CD14-positive monocyte (primary cell): ENCODE results near the gene EIPR1. TPM values are rescaled to one million over a fixed set of nuclear protein-coding genes. Genes with fewer than 3 reads are reported as not detected.

Experiments
- DNase-seq, 3 donors: peaks; one replicate each; pipeline ENCODE4 v3.0.0-alpha.2; 2011 to 2022
- H2AFZ ChIP-seq: 2 replicates; pipeline ENCODE4 v1.6.0; 2012; ENCODE audit warnings: mild to moderate bottlenecking, low read depth, low read length, inconsistent platforms; ENCODE audit not compliant: insufficient read depth, poor library complexity, severe bottlenecking
- H3K27ac ChIP-seq, 2 donors: 1 replicate in 1 of 2; 2 replicates in 1 of 2; pipeline ENCODE4 v1.5.1; 2012 to 2013; ENCODE audit warnings: low read length in 2 of 2, control low read depth in 1 of 2, inconsistent platforms in 1 of 2, low read depth in 1 of 2, mild to moderate bottlenecking in 1 of 2
- H3K27me3 ChIP-seq, 2 donors: one replicate each; pipeline versions ENCODE4 v1.6.0 to v1.6.1; 2011 to 2013; ENCODE audit warnings: low read length in 2 of 2; ENCODE audit not compliant: control insufficient read depth in 2 of 2, insufficient read depth in 2 of 2
- H3K36me3 ChIP-seq, 2 donors: replicated peaks in 1 of 2; 1 replicate in 1 of 2; 2 replicates in 1 of 2; pipeline versions ENCODE4 v1.5.1 to v1.6.1; 2012 to 2013; ENCODE audit warnings: low read length in 2 of 2, control low read depth in 1 of 2, inconsistent platforms in 1 of 2, mild to moderate bottlenecking in 1 of 2; ENCODE audit not compliant: insufficient read depth in 2 of 2, control insufficient read depth in 1 of 2
- H3K4me1 ChIP-seq, 2 donors: 1 replicate in 1 of 2; 2 replicates in 1 of 2; pipeline versions ENCODE4 v1.5.1 to v1.6.1; 2012 to 2013; ENCODE audit warnings: low read length in 2 of 2, control low read depth in 1 of 2, inconsistent platforms in 1 of 2, mild to moderate bottlenecking in 1 of 2, moderate library complexity in 1 of 2; ENCODE audit not compliant: insufficient read depth in 2 of 2, control insufficient read depth in 1 of 2
- H3K4me2 ChIP-seq: replicated peaks from 2 replicates; pipeline ENCODE3; 2012; ENCODE audit warnings: low read length, moderate library complexity, mild to moderate bottlenecking; ENCODE audit not compliant: poor library complexity, severe bottlenecking; ENCODE audit errors: extremely low read depth
- H3K4me3 ChIP-seq, 3 experiments: fragments of 200-600 bp in 1 of 3; sonication (generic) in 1 of 3; replicated peaks in 1 of 3; 1 replicate in 2 of 3; 2 replicates in 1 of 3; pipeline ENCODE4 v1.5.1; 2011 to 2013; ENCODE audit warnings: low read length in 3 of 3, mild to moderate bottlenecking in 3 of 3, control low read depth in 2 of 3, low read depth in 2 of 3, inconsistent platforms in 1 of 3, moderate library complexity in 1 of 3
- H3K79me2 ChIP-seq: 2 replicates; pipeline ENCODE4 v1.6.0; 2012; ENCODE audit warnings: mild to moderate bottlenecking, control low read depth, inconsistent platforms, low read length, moderate library complexity; ENCODE audit not compliant: insufficient read depth
- H3K9ac ChIP-seq: 2 replicates; pipeline ENCODE4 v1.6.0; 2017; ENCODE audit warnings: low read length, mild to moderate bottlenecking; ENCODE audit not compliant: insufficient read depth, poor library complexity, severe bottlenecking
- H3K9me3 ChIP-seq, 2 donors: replicated peaks in 1 of 2; 1 replicate in 1 of 2; 2 replicates in 1 of 2; pipeline versions ENCODE4 v1.5.1 to v1.6.1; 2012 to 2013; ENCODE audit warnings: low read length in 2 of 2, control low read depth in 1 of 2; ENCODE audit not compliant: control insufficient read depth in 1 of 2, insufficient read depth in 1 of 2
- H4K20me1 ChIP-seq: 2 replicates; pipeline ENCODE4 v1.6.0; 2012; ENCODE audit warnings: mild to moderate bottlenecking, low read length, control low read depth, moderate library complexity; ENCODE audit not compliant: insufficient read depth
- H3K27ac Mint-ChIP-seq, 7 donors: one replicate each; pipeline ENCODE4 v1.8.0; 2020; ENCODE audit warnings: mild to moderate bottlenecking in 7 of 7, mixed read lengths in 7 of 7, moderate library complexity in 6 of 7, inconsistent platforms in 2 of 7
- H3K27me3 Mint-ChIP-seq, 3 donors: one replicate each; pipeline ENCODE4 v1.8.0; 2021 to 2022; ENCODE audit warnings: low read depth in 3 of 3, mild to moderate bottlenecking in 3 of 3, mixed read lengths in 3 of 3, moderate library complexity in 3 of 3, inconsistent platforms in 1 of 3
- H3K36me3 Mint-ChIP-seq, 2 donors: one replicate each; pipeline ENCODE4 v1.8.0; 2020; ENCODE audit warnings: mixed read lengths in 2 of 2, inconsistent platforms in 1 of 2, mild to moderate bottlenecking in 1 of 2
- H3K4me1 Mint-ChIP-seq: one replicate; pipeline ENCODE4 v1.8.0; 2020; ENCODE audit warnings: mild to moderate bottlenecking, mixed read lengths
- H3K4me3 Mint-ChIP-seq, 2 donors: one replicate each; pipeline ENCODE4 v1.8.0; 2020; ENCODE audit warnings: mild to moderate bottlenecking in 2 of 2, mixed read lengths in 2 of 2, moderate library complexity in 1 of 2
- H3K9me3 Mint-ChIP-seq, 7 donors: one replicate each; pipeline ENCODE4 v1.8.0; 2020 to 2022; ENCODE audit warnings: mixed read lengths in 7 of 7, mild to moderate bottlenecking in 6 of 7, moderate library complexity in 6 of 7, inconsistent platforms in 2 of 7
- CTCF ChIP-seq: fragments of 200-600 bp; IDR thresholded peaks from one replicate; pipeline ENCODE4 v1.8.0; 2022; ENCODE audit warnings: antibody characterized with exemption, mild to moderate bottlenecking
- WGBS: methylation state at CpG from one replicate; pipeline ENCODE4 v1.1.5; 2013; ENCODE audit warnings: missing lambda C conversion rate; ENCODE audit not compliant: insufficient coverage; 5-methylcytosine and 5-hydroxymethylcytosine counted together
- intact Hi-C, 2 donors: fragments of 100-400 bp; cut with micrococcal nuclease; formaldehyde crosslinking; loops; one replicate each; pipeline versions ENCODE4 v1.15.0 to v1.15.1; 2023
- polyA plus RNA-seq, 3 donors: library from polyadenylated mRNA; depleted of rRNA in 1 of 3; unstranded in 2 of 3; stranded (reverse) in 1 of 3; fragments of 300-500 nt in 2 of 3; fragments of >200 nt in 1 of 3; fragmentation: Illumina TruSeq in 2 of 3; gene quantifications; 1 replicate in 2 of 3; 2 replicates in 1 of 3; pipeline ENCODE4 v1.2.3, GENCODE V29; 2012 to 2021

Gene EIPR1
- polyA plus RNA-seq, 3 donors, result 19.0 to 22.4 (median 20.8) TPM

- Mint-ChIP-seq H3K9me3 (no peaks in the 10 kb centered on the region), H3K4me1 (peaks cover 12% of the 10 kb centered on the region), H3K27ac (no peak overlapping the region), H3K36me3 (peaks cover 9 to 10% of the 10 kb centered on the region in 2 donors), H3K27me3 (no peaks in the 10 kb centered on the region), H3K4me3 (no peak overlapping the region)
- Histone ChIP-seq H3K36me3 (no peaks in the 10 kb centered on the region), H3K27me3 (no peaks in the 10 kb centered on the region), H3K9ac (no peak overlapping the region), H4K20me1 (no peaks in the 10 kb centered on the region), H3K4me2 (no peak overlapping the region), H3K79me2 (no peaks in the 10 kb centered on the region), H3K27ac (no peak overlapping the region), H2AFZ (no peak overlapping the region), H3K9me3 (no peaks in the 10 kb centered on the region), H3K4me1 (peaks cover 10 to 13% of the 10 kb centered on the region in 2 donors), H3K4me3 (no peak overlapping the region)
- TF ChIP-seq CTCF, result no peak
- 100% methylated on average over 15 of the region's 16 CpGs for WGBS
- intact Hi-C loops, result no loop called here
- DNase-seq, result no peak
Measured at GRCh38 chr2:3263487-3263886, 114.1 kb downstream of the EIPR1 start.

GRCh38 chr2:3262437-3263388, 114.9 kb downstream of the EIPR1 start:
- no peak for TF ChIP-seq CTCF
- H4K20me1 ChIP-seq, result no peaks in the 10 kb centered on the region
- H3K4me2 ChIP-seq, result no peak overlapping the region
- peaks cover 10 to 13% of the 10 kb centered on the region in 2 donors for H3K4me1 ChIP-seq
- Mint-ChIP-seq H3K9me3 (no peaks in the 10 kb centered on the region), H3K4me1 (peaks cover 12% of the 10 kb centered on the region), H3K36me3 (peaks cover 10% of the 10 kb centered on the region in 2 donors), H3K4me3 (no peak overlapping the region), H3K27me3 (no peaks in the 10 kb centered on the region), H3K27ac (peak overlapping the region in 1 of 7 donors; percentile 1)
- H3K9me3 ChIP-seq, result no peaks in the 10 kb centered on the region
- no peaks in the 10 kb centered on the region for H3K27me3 ChIP-seq
- intact Hi-C loops, result no loop called here
- WGBS, result 97% methylated on average over 17 of the region's 18 CpGs
- DNase-seq, result no peak
- H3K36me3 ChIP-seq, result peaks cover 0 to 3% of the 10 kb centered on the region in 2 donors
- no peak overlapping the region for H3K9ac ChIP-seq
- no peak overlapping the region for H3K27ac ChIP-seq
- H3K79me2 ChIP-seq, result no peaks in the 10 kb centered on the region
- no peak overlapping the region for H2AFZ ChIP-seq
- H3K4me3 ChIP-seq, result no peak overlapping the region
